GM19397 (cell line): ENCODE data around the gene RP9.
"Not testable (repeated sequence)": the region's sequence is repeated elsewhere in the genome, so short reads cannot be mapped to it uniquely, and the experiment has no call there.

Experiments used
- ATAC-seq: cut with Tn5 transposase; IDR thresholded peaks from one replicate; pipeline ENCODE4 v1.9.1; 2021; ENCODE audit warnings: mild to moderate bottlenecking, moderate library complexity; ENCODE audit not compliant: unreplicated experiment

Gene RP9

DNA sequence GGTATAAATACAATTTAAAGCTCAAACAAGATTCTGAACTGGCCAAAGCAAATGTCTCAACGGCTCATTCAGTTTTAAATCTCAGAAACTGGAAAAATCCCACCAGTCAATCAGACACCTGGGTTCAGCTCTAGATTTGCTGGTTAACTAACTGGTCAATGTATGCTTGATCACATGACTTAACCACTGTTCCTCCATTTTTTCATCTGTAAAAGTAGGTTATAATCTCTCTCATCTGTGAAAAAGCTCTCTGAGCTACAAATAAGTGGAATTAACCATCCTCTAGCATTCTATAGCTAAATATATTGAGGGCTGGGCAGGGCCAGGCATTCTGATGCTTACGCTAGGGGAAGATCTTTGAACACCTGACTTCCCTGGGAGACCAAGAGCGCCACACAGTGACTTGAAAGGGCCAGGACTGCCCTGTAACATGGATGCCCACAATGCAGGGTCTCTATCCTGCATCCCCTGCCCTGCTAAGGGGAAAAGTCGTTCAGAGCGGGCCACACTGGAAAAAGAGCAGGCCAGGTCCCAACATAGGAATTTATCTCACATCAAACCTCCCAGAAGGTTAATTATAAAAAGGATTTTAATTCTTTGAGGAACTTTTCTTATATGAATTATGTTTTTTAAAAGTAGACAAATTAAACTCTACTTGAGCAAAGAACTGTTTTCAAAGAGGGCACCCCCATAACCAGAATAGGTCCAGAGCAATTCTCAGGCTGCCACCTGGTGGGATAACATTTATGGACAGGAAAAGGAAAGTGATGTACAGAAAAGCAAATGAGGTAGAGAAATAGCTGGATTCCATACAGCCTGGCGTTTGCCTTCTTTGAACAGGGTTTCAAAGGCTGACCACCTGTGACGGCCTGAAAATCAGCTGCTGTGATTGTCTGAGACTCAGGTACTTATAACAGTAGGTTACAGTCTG, 1.8 kb downstream of the RP9 start:
- no peak for ATAC-seq

DNA sequence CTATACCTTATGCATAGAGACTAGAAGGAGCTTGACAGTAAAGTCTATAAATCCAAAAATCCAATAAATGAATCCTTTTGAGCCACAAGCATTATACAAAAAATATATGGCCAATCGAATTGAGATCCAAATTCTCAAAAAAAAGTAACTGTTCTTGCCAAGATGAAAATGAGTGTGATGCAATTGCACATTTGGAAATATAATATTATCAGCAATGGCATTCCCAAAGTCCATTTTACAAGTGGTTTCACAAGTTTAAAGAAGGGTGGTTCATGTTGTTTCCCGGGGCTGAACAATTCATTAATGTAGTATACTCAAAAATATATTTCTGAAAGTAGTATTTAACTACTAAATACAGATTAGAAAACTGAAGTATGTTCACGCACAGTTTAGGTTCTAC, 7.3 kb downstream of the RP9 start:
- no peak for ATAC-seq

DNA sequence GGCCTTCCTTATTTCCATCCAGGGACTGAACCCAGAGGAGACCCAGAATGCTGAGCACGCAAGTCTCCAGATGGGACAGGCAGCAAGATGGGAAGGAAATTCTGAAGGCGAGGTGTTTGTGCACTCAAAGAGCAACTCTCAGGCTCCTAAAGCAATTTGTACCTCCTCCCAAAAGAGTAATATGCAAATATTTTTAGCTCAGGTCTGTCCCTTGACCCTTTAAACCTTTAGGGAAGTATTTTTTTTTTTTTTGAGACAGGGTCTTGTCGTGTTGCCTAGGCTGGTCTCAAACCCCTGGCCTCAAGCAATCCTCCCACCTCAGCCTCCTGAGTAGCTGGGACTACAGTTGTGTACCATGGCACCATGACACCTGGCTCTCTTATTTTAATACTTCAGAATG, 8.4 kb downstream of the RP9 start:
- ATAC-seq, result no peak

DNA sequence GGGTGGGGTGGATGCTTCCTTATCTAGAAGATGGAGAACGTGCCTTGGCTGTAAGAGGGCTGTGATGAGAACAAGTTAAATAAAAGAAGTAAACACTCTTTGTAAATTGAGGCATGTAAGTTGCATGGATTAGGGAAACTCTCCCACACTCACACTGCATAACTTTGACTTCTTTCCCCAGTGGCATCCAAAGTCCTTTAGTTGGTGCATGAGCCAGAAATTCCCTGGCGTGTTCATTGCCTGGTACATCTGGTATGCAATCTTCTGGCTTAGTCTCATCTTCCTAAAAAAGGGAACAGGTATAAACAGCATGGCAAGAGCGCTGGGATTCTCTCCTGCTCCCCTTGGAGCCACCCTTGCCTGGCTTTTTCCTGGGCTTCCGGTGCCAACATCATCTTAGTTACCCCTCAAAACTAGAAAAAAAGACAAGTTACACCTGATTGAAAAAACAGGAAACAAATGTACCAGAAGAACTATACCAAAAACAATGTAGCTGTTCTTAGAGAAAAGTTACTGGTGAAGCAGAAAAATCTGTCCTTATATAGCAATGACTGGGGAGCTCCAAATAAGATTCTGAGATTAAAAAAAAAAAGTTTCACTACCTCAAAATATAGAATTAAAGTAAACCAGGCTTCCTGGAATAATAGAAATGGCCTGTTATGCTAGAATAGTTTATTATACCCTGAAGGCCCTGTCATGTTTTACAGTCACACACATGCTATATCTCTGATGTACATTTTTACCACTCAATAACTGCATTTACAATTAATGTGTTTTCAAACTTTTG, 9.9 kb downstream of the RP9 start:
- no peak for ATAC-seq

DNA sequence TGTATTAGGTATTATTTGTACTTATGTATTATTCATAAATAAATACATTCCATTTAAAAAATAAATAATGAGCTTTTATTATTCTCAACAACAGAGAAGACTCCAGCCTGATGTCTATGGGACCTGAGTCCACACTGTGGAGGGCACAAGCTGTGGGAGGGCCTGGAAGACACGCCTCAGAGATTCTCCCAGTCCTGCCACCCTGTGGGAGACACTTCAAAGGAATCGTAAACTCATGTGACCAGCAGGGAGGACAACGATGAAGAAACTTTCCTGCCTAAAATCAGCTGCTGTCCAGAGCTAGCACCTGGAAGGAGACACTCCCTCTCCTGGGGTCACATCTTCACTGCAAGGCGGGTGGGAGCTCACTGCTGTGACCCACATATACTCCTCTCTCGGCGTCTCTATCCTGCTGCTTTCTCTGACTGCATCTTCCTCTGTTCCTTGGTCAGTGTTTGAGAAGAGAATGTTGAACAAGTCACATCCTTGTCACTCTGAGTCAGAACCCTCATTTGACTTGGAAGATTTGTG, 14.4 kb downstream of the RP9 start:
- ATAC-seq, result not testable (repeated sequence)

DNA sequence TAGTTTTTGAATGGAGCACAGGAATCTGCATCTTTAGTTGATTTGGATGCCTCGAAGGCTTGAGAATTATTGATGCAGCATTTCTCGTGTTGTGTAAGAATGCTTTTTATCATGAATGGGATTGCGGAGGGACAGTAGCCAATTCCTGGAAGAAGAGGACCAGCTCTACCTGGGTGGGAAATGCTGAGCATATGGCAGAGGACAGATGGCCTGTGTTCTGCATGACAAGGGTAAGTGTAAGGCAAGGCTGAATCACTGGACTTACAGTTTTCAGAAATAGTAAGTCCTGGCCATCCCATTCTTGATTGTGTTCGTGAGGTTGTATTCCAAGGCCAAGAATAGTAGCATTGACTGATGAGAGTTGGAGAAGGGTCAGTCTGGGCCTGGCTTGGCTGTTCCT, 15.9 kb downstream of the RP9 start:
- no peak for ATAC-seq

DNA sequence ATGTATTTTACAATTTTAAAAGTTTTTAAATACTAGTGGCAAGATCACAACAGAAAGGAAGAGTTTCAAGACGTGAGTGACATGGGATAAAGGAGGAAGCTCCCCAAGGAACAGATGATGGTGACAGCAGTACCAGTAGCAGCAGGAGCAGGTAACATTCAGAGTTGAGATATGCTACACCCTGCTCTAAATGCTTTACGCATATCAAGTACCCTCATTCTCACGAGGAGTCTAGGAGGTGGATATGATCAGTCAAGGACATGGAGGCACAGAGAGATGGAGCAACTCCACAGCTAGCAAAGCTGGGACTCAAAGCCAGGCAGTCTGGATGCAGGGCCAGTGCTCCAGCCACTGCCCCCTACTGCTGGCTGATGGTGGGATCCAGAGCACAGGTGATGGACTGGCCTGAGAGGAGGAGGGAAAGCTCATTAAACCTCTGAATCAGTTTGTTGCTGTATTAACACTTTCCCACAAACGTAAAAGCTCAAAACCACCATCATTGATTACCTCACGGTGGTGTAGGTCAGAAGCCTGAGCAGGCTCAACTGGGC, 17.5 kb downstream of the RP9 start:
- ATAC-seq, result no peak

DNA sequence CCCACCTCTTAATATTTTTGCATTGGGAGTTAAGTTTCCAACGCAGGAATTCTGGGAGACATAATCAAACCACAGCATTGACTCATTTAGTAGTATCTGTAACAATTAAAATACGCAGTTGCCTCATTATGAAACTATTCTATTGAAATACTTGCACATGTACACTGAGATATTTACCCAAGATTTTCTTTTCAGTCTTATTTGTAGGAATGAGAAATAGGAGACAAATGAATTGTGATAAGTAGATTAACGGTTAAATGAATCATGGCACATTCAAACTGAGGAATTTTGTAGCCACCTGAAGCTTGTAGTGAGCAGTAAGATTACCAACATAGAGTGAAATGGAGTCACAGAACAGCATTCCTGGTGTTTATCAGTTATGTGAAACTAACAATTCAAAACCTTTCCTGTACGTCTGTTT, 18.1 kb downstream of the RP9 start:
- no peak for ATAC-seq

DNA sequence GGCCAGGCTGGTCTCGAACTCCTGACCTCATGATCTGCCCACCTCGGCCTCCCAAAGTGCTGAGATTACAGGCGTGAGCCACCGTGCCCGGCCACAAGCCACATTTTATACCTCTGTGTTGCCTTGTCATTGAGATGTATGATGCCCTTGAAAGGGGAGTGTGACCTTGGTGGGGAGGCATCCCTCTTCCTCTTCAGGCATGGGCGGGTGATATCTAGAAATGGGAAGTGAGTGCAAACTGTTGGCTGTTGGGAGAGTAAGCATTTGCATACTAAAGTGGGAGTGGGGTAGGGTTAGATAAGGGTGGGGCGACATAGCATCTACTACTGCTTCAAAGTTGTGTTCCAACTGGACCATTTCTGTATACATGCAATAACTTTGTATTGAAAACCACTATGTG, 20.1 kb downstream of the RP9 start:
- no peak for ATAC-seq

DNA sequence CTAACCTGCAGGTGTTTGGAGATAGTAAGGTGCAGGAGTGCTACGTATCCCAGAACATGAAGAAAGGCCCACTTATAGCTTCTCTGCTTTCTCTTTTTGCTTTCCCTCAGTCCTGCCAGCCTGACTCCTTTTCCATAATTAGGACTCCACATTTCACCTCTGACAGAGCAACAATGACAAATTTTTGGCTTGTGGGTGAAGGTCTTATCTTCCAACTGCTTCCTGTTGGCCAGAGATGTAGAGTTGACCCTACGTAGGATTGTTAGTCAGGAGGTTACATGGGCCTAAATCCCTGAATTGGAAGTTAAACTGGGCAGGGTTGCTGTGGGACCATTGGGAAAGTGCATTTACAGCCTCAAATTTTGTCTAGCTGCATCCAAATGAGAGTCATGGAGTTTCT, 21.3 kb downstream of the RP9 start:
- ATAC-seq, result no peak

DNA sequence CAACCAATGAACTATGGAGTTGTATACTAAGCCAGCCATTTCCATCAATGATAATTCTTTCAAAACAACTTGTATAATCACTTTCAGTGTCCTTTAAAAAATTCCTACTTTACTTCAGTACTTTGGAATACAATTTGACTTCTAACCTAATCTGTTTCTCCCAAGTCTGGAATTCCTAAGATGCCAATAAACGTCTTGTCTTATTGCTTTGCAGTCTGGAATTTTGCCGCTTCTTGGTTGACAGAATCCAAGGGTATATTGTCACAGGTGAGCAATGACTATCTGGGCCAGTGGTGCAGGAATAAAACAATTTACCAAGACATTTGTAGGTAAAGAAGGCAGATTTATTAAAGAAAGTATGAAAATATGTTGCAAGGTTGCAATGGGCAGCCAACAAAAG, 21.8 kb downstream of the RP9 start:
- no peak for ATAC-seq

DNA sequence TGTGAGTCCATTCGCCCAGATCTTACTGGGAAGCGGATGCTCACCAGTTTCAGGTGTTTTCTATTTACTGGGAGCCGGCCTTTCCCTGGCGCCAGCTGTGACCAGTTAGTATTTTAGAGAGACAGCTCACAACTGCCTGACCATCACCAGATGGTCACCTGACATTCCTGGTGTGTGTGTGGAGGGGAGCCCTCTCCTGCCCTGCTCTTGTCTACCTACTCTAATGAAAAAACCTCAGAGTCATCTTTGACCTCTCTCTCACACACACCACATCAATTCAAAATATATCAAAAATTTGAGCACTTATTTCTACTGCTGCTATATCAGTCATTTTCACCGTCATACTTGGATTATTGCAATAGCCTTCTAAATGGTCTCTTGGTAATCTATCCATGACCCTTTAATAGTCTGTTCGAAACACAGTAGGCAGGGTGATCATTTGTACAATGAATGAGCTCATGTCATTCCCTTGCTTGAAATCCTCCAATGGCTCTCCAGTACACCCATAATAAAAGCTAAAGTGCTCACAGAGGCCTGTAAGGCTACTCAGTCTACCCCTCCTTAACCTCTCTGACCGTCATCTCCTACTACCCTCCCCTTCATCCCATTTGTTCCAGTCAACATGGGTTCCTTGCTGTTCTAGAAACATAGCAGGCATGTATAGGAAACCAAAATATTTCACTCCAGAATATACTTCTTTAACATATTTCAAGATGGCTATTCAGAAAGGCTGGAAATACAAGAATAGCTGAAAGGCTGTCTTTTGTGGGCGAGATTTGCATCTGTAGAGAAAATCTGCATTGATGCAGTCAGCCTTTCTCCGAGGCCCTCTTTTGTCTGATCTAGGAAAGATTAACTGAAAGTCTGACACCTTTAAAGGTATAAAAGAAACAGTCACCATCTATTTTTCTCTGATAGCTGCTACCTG, 29.2 kb downstream of the RP9 start:
- no peak for ATAC-seq

DNA sequence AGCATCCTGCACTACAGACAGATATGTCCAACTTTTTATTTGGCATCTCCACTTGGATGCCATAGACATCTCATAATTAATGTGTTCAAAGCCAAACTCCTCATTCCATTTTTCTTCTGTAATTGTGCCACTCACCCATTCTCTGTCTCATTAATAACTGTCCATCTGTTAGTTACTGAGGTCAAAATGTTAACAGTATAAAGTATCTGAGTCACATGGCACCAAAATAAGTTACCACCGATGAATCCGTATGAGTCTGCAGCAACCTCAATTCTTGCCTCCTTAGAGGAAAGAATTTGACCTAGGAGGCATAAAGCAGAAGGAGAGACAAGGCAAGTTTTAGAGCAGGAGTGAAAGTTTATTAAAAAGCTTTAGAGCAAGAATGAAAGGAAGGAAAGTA, 30.1 kb downstream of the RP9 start:
- no peak for ATAC-seq

DNA sequence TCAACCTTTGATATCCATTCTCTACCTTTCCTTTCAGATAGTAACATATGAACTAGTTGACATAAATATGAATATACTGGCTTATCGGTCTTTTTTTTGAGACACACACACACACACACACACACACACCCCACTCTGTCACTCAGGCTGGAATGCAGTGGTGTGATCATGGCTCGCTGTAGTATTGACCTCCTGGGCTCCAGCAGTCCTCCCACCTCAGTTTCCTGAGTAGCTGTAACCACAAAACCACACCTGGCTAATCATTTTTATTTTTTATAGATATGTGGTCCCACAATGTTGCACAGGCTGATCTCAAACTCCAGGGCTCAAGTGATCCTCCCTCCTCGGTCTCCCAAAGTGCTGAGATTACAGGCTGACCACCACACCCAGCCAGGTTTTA, 32.5 kb downstream of the RP9 start:
- no peak for ATAC-seq

DNA sequence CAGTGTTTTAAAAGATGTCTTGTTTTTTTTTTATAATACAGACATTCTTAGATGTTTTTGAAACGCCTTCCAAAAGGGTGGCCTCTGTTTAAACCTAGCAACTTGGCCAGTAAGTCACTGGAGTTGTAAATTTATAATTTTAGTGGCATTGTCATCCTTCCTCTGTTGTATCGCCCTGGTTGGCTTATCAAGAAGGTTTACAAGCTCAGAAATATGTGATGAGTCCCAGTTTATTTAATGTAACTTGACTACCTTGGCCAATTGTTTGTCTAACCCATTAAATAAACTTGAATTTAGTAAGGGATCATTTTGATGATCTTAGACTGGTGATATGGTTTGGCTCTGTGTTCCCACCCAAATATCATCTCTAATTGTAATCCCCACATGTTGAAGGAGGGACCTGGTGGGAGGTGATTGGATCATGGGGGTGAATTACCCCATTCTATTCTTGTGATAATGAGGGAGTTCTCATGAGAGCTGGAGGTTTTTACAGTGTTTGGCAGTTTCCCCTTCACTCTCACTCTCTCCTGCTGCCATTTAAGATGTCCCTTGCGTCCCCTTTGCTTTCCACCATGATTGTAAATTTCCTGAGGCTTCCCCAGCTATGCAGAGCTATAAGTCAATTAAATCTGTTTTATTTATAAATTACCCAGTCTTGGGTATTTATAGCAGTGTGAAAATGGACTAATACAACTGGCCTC, 33.2 kb downstream of the RP9 start:
- no peak for ATAC-seq

DNA sequence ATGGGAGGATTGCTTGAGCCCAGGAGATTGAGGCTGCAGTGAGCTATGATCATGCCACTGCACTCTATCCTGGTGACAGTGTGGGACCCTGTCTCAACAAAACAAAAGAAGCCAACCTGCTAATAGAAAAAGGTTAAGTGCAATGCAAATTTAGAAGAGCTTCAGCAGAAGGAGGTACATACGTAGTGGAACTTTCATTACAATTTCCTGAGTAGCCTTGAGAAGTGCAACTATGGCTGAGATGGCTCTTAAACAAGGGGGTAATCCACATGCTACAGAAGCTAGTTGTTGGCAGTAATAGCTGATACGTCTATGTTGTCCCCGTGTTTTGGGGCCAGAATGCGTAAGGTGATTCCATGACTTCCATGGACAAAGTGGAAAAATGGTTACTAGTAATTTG, 36.0 kb downstream of the RP9 start:
- no peak for ATAC-seq

DNA sequence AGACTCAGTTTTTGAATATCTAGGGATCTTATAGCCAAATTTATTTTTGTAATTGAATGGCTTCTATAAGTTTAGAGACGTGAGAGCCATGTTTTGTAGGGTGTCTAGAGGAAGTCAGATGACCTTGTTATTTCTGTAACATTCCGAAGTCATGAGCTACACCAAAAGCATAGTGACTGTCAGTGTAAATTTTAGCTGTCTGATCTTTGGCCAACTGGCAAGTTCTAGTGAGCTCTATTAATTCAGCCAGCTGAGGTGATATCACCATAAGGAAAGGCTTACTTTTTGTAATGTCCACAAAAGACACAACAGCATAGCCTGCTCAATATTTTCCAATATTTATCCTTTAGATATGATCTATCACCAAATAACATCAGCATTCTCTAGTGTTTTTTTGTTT, 36.7 kb downstream of the RP9 start:
- ATAC-seq, result no peak

DNA sequence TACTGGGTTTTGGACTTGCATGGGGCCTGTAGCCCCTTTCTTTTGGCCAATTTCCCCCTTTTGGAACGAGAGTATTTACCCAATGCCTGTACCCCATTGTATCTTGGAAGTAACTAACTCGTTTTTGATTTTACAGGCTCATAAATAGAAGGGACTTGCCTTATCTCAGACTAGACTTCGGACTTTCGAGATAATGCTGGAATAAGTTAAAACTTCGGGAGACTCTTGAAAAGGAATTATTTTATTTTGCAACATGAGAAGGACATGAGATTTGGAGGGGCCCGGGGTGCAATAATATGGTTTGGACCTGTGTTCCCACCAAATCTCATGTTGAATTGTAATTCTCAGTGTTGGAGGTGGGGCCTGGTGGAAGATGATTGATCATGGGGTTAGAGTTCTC, 38.4 kb downstream of the RP9 start:
- ATAC-seq, result no peak

DNA sequence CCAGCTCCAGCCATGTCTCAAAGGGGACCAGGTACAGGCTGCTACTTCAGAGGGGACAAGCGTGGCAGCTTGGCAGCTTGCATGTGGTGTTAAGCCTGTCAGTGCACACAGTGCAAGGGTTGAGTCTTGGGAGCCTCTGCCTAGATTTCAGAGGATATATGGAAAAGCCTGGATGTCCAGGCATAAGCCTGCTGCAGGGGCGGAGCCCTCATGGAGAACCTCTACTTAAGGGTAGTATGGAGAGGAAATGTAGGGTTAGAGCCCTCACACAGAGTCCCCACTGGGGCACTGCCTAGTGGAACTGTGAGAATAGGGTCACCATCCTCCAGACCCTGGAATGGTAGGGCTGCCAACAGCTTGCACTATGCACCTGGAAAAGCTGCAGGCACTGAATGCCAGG, 38.9 kb downstream of the RP9 start:
- no peak for ATAC-seq

DNA sequence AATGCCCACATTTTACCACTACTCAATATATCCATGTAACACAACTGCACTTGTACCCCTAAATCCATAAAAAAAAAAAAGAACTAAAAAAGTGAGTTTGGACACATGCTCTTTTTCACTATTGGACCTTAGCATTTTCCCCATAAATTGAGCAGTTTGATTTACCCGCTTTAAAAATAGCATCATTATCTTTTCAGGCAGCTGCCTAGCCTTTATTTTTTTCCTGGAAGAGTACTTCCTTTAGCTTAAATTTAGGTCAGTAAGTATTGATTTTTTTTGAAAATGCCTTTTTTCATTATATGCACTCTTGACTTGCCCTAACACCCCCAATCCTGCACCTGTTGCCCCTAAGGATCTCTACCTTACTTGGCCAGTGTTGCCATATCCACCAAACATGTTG, 41.3 kb downstream of the RP9 start:
- no peak for ATAC-seq
